Measurements from ENCODE around the gene PKD2L2.
A peak's percentile ranks its signal among the peaks of the same experiment; 100 is the strongest.
"Not testable (repeated sequence)": the region's sequence is repeated elsewhere in the genome, so short reads cannot be mapped to it uniquely, and the experiment has no call there.

The PKD2L2 gene

DNA sequence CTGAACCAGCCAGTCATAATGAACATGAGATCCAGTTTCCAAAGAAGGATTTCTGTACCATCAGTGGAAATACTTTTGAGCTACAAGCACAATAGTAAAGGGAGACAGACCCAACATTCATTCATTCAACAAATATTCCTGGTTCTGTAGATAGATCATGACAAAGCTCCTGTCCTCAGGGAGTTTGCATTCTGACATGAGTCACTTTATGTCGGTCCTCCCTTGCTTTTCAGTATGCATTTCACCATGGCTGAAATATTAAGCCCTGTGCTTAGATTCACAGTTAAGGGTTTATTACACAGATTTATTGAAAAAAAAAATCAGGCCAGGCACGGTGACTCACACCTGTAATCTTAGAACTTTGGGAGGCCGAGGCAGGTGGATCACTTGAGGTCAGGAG lies 27.0 kb upstream of the PKD2L2 start:
- no peak overlapping the region for H3K4me3 ChIP-seq (ENCODE audit: low read length)

DNA sequence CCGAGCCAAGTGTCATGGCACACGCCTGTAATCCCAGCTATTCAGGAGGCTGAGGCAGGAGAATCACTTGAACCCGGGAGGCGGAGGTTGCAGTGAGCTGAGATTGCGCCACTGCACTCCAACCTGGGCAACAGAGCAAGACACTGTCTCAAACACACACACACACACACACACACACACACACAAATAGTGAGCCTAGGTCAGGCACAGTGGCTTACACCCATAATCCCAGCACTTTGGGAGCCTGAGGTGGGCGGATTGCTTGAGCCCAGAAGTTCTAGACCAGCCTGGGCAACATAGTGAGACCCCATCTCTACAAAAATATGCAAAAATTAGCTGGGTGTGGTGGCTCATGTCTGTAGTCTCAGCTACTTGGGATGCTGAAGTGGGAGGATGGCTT lies 25.6 kb upstream of the PKD2L2 start:
- H3K27me3 ChIP-seq (replicated peaks; ENCODE audit: control insufficient read depth, insufficient read depth, low read length); H3K9me3 ChIP-seq (ENCODE audit: control insufficient read depth, low read length); H3K4me3 ChIP-seq (ENCODE audit: low read length); H3K4me1 ChIP-seq (ENCODE audit: control insufficient read depth, insufficient read depth, low read length); DNase-seq (ENCODE audit: low read depth); H3K9ac ChIP-seq (ENCODE audit: low read length); H3K36me3 ChIP-seq (ENCODE audit: control insufficient read depth, insufficient read depth, low read length, severe bottlenecking): not testable (repeated sequence)

More for the DNA sequence above, 27.0 kb upstream of the PKD2L2 start:
- Histone ChIP-seq H3K36me3 (ENCODE audit: control insufficient read depth, insufficient read depth, low read length, severe bottlenecking) (no peaks in the 10 kb centered on the region), H3K9me3 (ENCODE audit: control insufficient read depth, low read length) (no peaks in the 10 kb centered on the region), H3K4me1 (ENCODE audit: control insufficient read depth, insufficient read depth, low read length) (peaks cover 18% of the 10 kb centered on the region), H3K9ac (ENCODE audit: low read length) (no peak overlapping the region), H3K27me3 (replicated peaks; ENCODE audit: control insufficient read depth, insufficient read depth, low read length) (no peaks in the 10 kb centered on the region)
- DNase-seq (ENCODE audit: low read depth) = no peak

DNA sequence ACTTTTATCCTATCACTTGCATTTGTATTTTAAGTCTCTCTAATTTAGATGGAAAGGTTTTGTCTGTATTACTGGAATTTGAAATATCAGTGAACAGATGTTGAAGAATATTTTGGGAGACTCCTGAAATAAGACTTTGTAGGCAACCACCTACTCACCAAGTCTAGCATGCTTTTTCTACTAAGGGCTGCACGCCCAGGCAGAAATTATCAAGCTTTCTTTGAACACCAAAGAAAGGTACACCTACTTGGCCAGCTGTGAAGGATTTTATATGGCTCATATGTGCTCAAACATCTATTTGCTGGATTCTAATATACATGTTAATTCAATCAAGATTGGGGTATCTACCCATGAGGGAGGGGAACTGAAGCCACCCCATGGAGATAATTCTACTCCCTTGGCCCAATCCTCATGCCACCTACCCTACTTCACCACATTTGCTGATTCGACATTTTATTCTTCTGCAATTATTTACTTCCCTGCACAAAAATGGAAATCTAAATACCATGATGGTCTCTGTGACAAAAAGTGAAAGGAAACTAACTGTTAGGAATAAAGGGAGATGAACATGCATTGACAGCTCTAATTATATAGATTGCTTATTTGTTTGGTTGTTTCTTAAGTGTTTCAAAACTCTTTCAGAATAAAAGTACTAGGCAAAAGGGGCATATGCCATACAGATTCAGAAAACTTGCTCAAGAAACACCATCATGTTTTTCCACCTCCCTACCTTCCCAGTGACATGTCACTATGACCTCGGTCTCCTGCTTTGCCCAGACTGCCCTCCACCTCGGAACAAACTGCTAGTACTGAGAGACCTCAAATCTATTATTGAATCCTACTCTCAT lies 22.5 kb upstream of the PKD2L2 start:
- Histone ChIP-seq H3K4me3 (ENCODE audit: low read length) (no peak overlapping the region), H3K9ac (ENCODE audit: low read length) (no peak overlapping the region), H3K9me3 (ENCODE audit: control insufficient read depth, low read length) (no peaks in the 10 kb centered on the region), H3K4me1 (ENCODE audit: control insufficient read depth, insufficient read depth, low read length) (no peaks in the 10 kb centered on the region), H3K36me3 (ENCODE audit: control insufficient read depth, insufficient read depth, low read length, severe bottlenecking) (no peaks in the 10 kb centered on the region), H3K27me3 (replicated peaks; ENCODE audit: control insufficient read depth, insufficient read depth, low read length) (no peaks in the 10 kb centered on the region)
- DNase-seq (ENCODE audit: low read depth) = no peak

DNA sequence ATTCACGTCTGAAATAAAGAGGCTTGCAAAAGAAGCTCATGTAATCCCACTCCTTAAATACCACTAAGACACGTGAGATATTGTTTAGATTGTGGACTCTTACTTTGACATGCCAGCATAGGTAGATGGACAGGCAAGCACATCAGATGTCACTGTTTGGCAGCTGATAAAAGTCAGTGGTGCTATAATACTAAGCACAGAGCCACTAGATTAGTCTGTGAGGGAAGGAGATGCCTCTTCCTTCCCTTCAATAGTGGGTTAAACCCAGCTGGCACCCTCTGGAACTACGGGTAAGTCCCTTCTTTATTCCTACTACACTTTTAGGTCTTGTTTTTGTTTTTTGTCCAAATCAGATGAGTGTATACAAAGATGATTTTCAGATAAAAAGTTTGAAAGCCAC lies 21.6 kb upstream of the PKD2L2 start, which contains the start of gene MYOT:
MYOT (plus strand) TSS at position 197 of the 400 bp plus-strand sequence. CDS start 2,792 bp downstream, outside the sequence.
- DNase-seq (ENCODE audit: low read depth) = no peak
- Histone ChIP-seq H3K36me3 (ENCODE audit: control insufficient read depth, insufficient read depth, low read length, severe bottlenecking) (no peaks in the 10 kb centered on the region), H3K27me3 (replicated peaks; ENCODE audit: control insufficient read depth, insufficient read depth, low read length) (no peaks in the 10 kb centered on the region), H3K9ac (ENCODE audit: low read length) (no peak within 1 kb of the TSS), H3K4me3 (ENCODE audit: low read length) (no peak within 1 kb of the TSS), H3K9me3 (ENCODE audit: control insufficient read depth, low read length) (no peaks in the 10 kb centered on the region), H3K4me1 (ENCODE audit: control insufficient read depth, insufficient read depth, low read length) (no peaks in the 10 kb centered on the region)

DNA sequence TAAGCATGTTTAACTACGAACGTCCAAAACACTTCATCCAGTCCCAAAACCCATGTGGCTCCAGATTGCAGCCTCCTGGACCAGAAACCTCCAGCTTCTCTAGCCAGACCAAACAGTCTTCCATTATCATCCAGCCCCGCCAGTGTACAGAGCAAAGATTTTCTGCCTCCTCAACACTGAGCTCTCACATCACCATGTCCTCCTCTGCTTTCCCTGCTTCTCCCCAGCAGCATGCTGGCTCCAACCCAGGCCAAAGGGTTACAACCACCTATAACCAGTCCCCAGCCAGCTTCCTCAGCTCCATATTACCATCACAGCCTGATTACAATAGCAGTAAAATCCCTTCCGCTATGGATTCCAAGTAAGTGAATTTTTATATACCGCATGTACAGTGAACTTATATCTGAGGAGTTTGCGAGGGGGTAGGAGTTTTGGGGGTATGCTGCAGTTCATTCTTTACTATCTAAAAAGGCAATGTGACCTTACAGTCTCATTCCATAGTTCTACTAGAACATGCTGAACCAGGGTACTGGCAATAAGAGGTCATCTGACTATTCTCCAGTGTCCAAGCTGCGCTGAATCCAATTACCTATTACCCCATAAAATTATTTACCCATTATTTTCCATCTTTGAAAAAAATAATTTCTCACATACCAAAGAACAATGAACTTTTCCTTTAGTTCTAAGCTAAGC lies 18.5 kb upstream of the PKD2L2 start:
- Histone ChIP-seq H3K4me3 (ENCODE audit: low read length) (no peak overlapping the region), H3K4me1 (ENCODE audit: control insufficient read depth, insufficient read depth, low read length) (no peaks in the 10 kb centered on the region), H3K9ac (ENCODE audit: low read length) (no peak overlapping the region), H3K9me3 (ENCODE audit: control insufficient read depth, low read length) (no peaks in the 10 kb centered on the region), H3K27me3 (replicated peaks; ENCODE audit: control insufficient read depth, insufficient read depth, low read length) (no peaks in the 10 kb centered on the region), H3K36me3 (ENCODE audit: control insufficient read depth, insufficient read depth, low read length, severe bottlenecking) (no peaks in the 10 kb centered on the region)
- DNase-seq (ENCODE audit: low read depth) = no peak

DNA sequence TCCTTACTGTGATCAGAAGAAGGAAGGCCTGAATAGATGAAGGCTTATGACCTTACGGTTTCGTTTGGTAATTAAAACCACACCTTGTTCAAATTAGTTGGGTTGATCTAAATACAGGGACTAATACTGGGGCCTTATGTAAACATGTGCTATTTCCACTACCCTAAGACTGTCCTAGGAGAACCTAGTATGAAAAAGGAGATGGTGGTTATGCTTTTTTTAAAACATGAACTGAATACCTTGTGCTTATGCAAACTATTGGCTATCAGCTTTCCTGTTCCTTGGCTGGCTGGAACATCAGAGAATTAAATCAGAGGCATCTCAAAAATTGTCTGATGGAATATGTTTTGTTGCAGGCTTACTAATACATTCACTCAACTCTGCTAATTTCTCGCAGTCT lies 17.7 kb upstream of the PKD2L2 start:
- Histone ChIP-seq H3K4me1 (ENCODE audit: control insufficient read depth, insufficient read depth, low read length) (no peaks in the 10 kb centered on the region), H3K27me3 (replicated peaks; ENCODE audit: control insufficient read depth, insufficient read depth, low read length) (no peaks in the 10 kb centered on the region), H3K4me3 (ENCODE audit: low read length) (no peak overlapping the region), H3K9me3 (ENCODE audit: control insufficient read depth, low read length) (no peaks in the 10 kb centered on the region), H3K9ac (ENCODE audit: low read length) (no peak overlapping the region), H3K36me3 (ENCODE audit: control insufficient read depth, insufficient read depth, low read length, severe bottlenecking) (no peaks in the 10 kb centered on the region)
- no peak for DNase-seq (ENCODE audit: low read depth)

DNA sequence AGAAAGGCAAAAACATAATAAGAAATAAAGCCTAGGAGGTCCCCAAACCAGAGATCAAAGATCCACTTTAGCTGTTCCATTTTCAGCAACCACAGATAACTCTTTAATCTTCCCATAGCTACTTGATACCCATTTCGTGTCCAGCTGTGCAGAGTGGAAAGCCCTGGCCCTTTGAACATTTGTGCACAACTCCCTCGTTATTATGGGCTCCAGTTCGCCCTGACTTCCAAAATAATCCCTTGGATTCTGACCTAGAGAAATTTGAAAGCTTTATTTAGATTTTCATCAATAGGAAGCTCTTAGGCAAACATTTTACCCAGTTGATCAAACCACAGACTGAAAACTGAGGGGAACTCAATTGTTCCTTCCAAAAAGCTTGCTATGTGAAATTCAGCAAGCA lies 16.8 kb upstream of the PKD2L2 start:
- no peak overlapping the region for H3K9ac ChIP-seq (ENCODE audit: low read length)
- no peaks in the 10 kb centered on the region for H3K27me3 ChIP-seq (replicated peaks; ENCODE audit: control insufficient read depth, insufficient read depth, low read length)
- no peak overlapping the region for H3K4me3 ChIP-seq (ENCODE audit: low read length)
- no peak for DNase-seq (ENCODE audit: low read depth)
- H3K4me1 ChIP-seq (ENCODE audit: control insufficient read depth, insufficient read depth, low read length) = no peaks in the 10 kb centered on the region
- no peaks in the 10 kb centered on the region for H3K9me3 ChIP-seq (ENCODE audit: control insufficient read depth, low read length)
- no peaks in the 10 kb centered on the region for H3K36me3 ChIP-seq (ENCODE audit: control insufficient read depth, insufficient read depth, low read length, severe bottlenecking)

DNA sequence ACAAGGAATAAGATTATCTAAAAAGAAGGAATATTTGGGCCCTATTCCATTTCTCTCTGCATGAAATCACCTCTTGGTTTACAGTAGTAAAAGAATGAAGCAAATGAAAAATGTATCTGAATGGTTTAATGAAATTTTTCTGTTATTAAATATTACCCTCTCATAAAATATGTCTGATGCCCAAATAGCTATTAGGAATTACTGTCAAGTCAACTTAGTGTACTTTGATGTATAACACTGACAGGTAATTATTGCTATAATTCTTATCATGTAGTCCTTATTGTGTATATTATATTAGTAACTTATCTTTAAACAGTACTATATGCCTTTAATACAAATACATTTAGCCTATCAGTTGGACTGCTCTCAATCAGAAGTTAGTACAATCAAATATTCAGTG lies 13.2 kb upstream of the PKD2L2 start:
- no peaks in the 10 kb centered on the region for H3K27me3 ChIP-seq (replicated peaks; ENCODE audit: control insufficient read depth, insufficient read depth, low read length)
- H3K4me3 ChIP-seq (ENCODE audit: low read length) = no peak overlapping the region
- no peak for DNase-seq (ENCODE audit: low read depth)
- H3K9ac ChIP-seq (ENCODE audit: low read length) = no peak overlapping the region
- H3K4me1 ChIP-seq (ENCODE audit: control insufficient read depth, insufficient read depth, low read length) = peaks cover 14% of the 10 kb centered on the region
- H3K9me3 ChIP-seq (ENCODE audit: control insufficient read depth, low read length) = no peaks in the 10 kb centered on the region
- H3K36me3 ChIP-seq (ENCODE audit: control insufficient read depth, insufficient read depth, low read length, severe bottlenecking) = no peaks in the 10 kb centered on the region

DNA sequence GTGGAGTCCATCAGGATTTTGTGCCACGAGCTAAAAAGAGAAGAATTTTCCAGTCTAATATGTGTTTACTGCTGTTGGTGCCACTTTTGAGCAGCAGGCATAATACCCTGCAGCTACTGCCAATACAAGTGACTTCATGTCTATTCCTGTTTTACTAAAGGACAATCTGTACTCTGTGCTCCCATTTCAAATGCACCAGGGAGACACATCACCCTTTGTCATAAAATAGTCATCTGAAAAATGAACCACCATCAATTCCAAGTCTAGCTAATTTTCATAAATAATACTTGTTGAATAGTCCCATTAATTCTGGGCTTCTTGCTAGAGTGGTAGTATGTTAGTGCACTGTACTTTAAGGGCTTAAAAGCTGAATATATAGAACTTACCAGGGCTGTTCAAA lies 8.9 kb upstream of the PKD2L2 start:
- peak overlapping the region; percentile 24 for H3K9ac ChIP-seq (ENCODE audit: low read length)
- H3K9me3 ChIP-seq (ENCODE audit: control insufficient read depth, low read length) = no peaks in the 10 kb centered on the region
- no peak for DNase-seq (ENCODE audit: low read depth)
- H3K4me3 ChIP-seq (ENCODE audit: low read length) = peak overlapping the region; percentile 56
- no peaks in the 10 kb centered on the region for H3K36me3 ChIP-seq (ENCODE audit: control insufficient read depth, insufficient read depth, low read length, severe bottlenecking)
- peaks cover 20% of the 10 kb centered on the region for H3K4me1 ChIP-seq (ENCODE audit: control insufficient read depth, insufficient read depth, low read length)
- no peaks in the 10 kb centered on the region for H3K27me3 ChIP-seq (replicated peaks; ENCODE audit: control insufficient read depth, insufficient read depth, low read length)

DNA sequence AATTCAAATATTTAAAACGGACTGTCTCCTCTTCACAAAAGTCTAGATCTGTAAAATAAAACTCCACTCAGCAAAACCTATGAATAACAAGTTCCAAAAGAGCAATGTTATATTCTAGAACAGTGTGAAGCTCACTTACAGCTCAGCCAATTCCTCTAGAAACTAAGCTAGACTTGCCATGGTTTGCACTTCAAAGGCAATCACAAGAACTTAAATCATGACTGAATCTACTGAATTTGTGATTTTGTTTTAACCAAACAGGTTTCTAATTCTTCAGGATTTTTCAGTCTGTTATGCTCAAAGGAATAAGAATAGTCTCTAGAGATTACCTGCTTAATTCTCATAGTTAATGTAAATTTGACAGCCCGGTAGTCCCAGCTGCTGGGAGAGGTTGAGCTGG lies 1.4 kb upstream of the PKD2L2 start:
- Histone ChIP-seq H3K4me1 (ENCODE audit: control insufficient read depth, insufficient read depth, low read length) (peaks cover 19% of the 10 kb centered on the region), H3K9me3 (ENCODE audit: control insufficient read depth, low read length) (no peaks in the 10 kb centered on the region), H3K9ac (ENCODE audit: low read length) (peak overlapping the region; percentile 86), H3K36me3 (ENCODE audit: control insufficient read depth, insufficient read depth, low read length, severe bottlenecking) (no peaks in the 10 kb centered on the region), H3K27me3 (replicated peaks; ENCODE audit: control insufficient read depth, insufficient read depth, low read length) (no peaks in the 10 kb centered on the region), H3K4me3 (ENCODE audit: low read length) (no peak overlapping the region)
- no peak for DNase-seq (ENCODE audit: low read depth)

DNA sequence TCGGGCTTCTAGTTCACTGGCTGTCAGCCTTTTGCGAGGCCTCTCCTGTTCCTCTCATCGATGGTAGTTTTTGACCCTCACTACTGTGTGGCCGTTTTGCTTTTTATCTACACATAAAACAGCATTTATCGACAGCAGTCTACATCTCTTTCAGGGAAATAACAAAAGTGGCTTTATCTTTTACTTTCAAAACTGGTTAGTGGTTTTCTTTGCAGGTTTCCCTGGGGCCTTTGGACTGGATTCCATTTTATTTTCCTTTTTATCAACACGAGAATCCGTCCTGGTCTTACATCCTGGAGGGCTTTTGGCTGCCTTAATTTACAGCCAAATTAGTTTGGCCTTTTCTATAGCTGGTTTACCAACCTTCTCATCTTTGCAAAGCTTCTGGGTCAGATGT lies 793 bp upstream of the PKD2L2 start:
- Histone ChIP-seq H3K4me3 (ENCODE audit: low read length) (peak overlapping the region; percentile 80), H3K27me3 (replicated peaks; ENCODE audit: control insufficient read depth, insufficient read depth, low read length) (no peaks in the 10 kb centered on the region), H3K4me1 (ENCODE audit: control insufficient read depth, insufficient read depth, low read length) (peaks cover 15% of the 10 kb centered on the region), H3K9me3 (ENCODE audit: control insufficient read depth, low read length) (no peaks in the 10 kb centered on the region), H3K36me3 (ENCODE audit: control insufficient read depth, insufficient read depth, low read length, severe bottlenecking) (no peaks in the 10 kb centered on the region), H3K9ac (ENCODE audit: low read length) (peak overlapping the region; percentile 86)
- no peak for DNase-seq (ENCODE audit: low read depth)

All from adipocyte (in vitro differentiated cells).